Gastroesophageal sphincter (tissue), 3 donors: ENCODE measurements around the gene GPATCH2L.

Experiments
- CTCF ChIP-seq, 4 experiments: fragments of 200-600 bp in 2 of 4; fragments of 450-650 bp in 2 of 4; sonication (generic) in 1 of 4; IDR thresholded peaks; one replicate each; pipeline ENCODE4 v1.5.1; 2017 to 2019; ENCODE audit warnings: antibody characterized with exemption in 4 of 4, mild to moderate bottlenecking in 2 of 4, moderate library complexity in 2 of 4
- POLR2AphosphoS5 ChIP-seq: sonication (generic); formaldehyde crosslinking; IDR thresholded peaks from one replicate; pipeline ENCODE4 v1.6.1; 2017; ENCODE audit warnings: antibody characterized with exemption

- TF ChIP-seq POLR2AphosphoS5 = no peak
- TF ChIP-seq CTCF (IDR thresholded peaks at IDR 0.05) = no peak
Measured at GRCh38 chr14:76253111-76253510, 101.4 kb downstream of the GPATCH2L start.
